NT2/D1 (cell line): ENCODE results near the gene RNF169.

Experiments
- YY1 ChIP-seq: IDR thresholded peaks from 2 replicates; pipeline ENCODE4 v1.6.1; 2011; ENCODE audit not compliant: insufficient read length, insufficient read depth
- ZNF274 ChIP-seq: IDR thresholded peaks from 2 replicates; pipeline ENCODE4 v1.6.1; 2011; ENCODE audit warnings: mild to moderate bottlenecking, low read depth, low read length

DNA sequence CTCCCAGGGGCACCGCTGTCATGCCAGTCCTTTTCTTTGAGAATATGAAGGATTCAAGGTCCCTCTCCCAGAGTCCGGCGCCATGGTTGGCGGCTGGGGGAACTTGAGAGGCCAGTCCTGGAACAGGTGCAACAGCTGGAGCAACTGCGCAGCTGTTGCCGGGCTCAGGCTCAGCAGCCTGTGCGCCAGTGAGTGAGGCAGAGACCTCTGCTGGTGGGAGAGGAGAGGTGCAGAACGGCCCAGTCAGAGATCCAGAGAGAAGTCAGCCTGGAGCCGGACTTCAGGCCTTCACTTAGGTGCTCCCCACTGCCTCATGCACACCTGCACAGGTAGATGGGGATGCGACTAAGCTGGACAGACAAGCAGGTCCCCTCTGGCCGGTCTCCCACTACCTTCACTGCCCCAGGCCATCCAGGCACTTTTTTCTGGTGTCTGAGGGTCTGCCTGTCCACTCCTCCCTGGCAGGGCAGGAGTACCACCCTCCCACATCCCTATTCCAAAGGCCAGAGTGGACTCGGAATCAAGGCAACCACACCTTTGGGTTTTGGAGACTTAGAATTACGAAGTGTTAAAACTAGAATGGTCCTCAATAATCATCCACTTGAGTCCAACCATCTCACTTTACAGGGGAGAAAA is 22.0 kb upstream of the RNF169 start:
- no peak for TF ChIP-seq ZNF274
- no peak for TF ChIP-seq YY1
